Measurements from ENCODE around the gene PRKD3.
A peak's percentile ranks its signal among the peaks of the same experiment; 100 is the strongest.

Gene PRKD3

DNA sequence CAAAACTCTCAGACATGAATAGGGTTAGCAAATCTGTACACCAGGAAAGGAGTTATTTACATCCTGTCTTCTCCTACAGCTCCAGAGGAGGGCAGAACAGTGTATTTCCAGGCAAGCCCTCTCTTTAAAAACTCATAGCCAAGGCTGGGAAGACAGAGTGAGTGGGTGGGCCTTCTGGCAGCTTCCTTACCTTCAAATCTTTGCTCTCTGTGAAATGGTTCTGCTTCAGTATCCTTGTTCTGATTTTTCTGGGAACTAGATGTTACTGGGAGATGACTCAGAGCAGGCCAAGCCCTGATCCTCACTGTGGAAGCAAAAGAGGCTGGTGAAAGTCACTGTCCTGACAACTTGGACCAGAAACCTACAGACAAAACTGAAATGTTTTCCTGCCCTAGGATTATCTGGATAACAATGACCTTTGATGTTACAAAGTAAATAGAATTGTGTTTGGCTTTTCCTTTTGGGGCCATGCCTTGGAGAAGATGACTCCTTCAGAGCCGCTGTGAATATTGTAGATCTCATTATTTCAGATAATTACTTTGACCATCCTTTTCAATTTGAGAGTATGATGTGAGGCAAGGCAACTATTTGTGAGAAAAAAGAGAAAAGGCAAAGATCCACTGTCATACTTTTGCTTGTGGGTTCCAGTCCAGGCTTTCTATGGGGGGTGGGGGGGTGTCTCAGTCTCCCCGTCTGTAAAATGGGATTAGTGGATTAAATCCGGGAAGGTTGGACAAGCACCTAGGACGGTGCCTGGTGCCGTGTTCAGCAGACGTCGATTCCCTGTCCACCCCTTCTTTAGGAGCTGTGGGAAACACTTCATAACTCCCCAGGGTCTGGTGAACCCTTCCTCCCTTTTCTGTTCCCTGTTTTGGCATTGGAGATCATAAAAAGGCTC is 19.2 kb upstream of the PRKD3 start:
- no peak for DNase-seq (ENCODE audit: low read depth in 4 of 4, low spot score in 1 of 4)

DNA sequence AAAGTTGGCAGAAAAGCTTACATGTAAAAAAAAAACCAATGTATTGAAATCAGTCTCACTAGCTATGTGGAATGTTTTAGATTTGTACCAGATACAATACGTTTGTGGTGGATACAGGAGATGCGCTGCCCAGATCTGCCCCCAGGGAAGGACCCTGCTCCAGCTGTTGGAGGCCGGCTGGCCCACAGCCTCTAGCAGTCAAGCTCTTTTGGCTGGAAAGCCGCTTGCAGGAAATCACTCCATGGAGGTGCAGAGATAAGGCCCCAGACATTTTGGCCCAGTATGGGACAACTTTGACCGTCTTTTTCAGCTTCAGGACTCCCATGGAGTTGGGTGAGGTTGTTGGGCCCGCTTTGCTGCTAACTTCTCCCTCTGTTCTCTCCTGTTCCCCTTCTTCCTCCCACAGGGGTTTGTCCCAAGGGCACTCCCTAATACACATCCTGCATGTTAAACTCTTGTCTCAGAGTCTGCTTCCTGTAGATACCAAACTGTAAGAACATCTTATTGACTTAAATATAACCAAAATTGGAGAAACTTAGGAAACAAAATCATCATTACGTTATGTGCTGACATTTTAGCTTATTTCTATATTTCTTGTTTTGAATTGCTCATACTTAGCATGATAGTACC is 18.1 kb upstream of the PRKD3 start:
- DNase-seq (ENCODE audit: low read depth in 4 of 4, low spot score in 1 of 4), result no peak

DNA sequence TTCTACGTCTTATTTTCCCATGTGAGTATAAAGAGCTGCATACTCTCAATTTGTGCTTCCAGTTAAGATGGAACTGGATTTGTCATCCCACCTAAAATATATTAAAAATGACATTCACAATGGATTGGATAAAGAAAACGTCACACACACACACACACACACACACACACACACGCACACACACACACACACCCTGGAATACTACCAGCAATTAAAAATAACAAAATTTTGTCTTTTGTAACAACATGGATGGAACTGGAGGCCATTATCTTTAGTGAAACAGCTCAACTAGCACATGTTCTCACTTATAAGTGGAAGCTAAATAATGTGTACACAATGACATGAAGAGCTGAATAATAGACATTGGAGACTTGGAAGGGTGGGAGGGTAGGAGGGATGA is 16.0 kb upstream of the PRKD3 start:
- DNase-seq (ENCODE audit: low read depth in 4 of 4, low spot score in 1 of 4), result no peak

DNA sequence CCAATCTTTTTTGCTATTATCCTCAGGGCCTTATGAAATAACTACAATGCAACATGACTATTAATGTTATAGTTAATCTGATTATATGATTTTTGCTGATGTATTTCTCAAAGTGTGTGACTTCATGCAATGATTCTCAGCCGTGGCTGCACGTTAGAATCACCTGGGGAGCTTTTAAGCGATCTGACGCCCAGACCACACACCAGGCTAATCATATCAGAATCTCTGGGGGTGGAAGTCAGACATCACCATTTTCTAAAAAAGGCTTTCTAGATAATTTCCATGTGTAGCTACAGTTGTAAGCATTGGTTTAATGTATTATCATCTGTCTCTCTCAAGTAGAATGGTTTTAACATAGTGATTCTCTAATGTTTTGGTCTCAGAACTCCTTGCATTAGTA is 14.3 kb upstream of the PRKD3 start:
- no peak for DNase-seq (ENCODE audit: low read depth in 4 of 4, low spot score in 1 of 4)

DNA sequence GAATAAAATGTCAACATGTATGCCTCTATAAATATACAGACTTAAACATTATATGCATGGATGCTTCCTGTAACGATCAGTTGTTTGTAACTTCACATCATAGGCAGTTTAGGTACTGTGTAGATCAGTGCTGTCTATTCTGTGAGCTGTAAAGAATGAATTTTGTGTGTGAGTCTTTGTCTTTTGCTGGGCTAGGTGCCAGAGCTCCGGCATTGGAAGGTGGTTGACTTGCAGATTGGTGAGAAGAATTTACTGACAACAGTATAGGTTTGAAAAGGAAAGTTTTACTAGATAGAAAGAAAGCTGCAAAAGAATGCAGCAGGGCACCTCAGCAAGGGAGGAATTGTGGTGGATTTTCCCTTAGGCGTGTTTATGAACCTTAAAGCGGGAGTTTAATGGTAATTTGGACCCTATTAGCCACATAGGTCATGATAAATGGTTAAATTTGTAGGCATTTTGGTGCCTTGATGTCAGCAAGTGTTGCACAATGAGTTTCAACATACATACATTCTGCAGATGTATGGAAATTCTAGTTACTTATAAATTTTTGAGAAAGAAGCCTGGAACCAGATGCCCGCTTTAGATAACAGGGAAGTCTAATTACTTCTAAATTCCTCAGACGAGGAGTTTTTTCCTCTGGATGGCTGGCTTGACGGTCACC is 13.1 kb upstream of the PRKD3 start:
- no peak for DNase-seq (ENCODE audit: low read depth in 4 of 4, low spot score in 1 of 4)

DNA sequence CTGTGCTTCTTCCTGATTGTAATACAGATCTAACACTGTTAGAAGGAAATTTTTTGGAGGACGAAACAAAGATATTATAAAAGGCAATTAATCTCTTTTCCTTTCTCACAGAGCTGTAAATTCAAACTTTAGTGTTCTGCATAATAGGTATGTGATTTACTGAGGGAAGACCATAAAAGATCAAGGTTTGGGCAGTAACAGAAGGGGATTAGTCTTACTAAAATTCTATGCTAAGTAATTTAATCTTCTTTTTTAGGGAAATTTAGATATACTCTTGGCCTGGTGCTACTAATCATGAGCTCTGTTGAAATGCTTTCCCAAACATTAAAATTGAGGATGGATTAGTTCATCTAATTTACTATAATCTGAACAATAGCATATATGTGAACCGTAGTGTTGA is 11.0 kb upstream of the PRKD3 start:
- no peak for DNase-seq (ENCODE audit: low read depth in 4 of 4, low spot score in 1 of 4)

DNA sequence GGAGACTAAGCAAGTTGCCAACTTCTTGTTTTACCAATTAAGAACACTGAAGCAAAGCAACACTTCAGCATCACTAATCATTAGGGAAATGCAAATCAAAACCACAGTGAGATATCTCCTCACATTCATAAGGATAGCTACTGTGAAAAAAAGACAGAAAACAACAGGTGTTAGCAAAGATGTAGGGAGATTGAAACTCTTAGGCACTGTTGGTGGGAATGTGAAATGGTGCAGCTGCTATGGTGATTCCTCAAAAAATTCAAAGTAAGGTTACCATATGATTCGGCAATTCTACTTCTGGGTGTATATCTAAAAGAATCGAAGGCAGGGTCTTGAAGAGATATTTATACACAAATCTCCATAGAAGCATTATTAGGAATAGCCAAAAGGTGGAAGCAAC is 8.6 kb upstream of the PRKD3 start:
- DNase-seq (ENCODE audit: low read depth in 4 of 4, low spot score in 1 of 4), result no peak

DNA sequence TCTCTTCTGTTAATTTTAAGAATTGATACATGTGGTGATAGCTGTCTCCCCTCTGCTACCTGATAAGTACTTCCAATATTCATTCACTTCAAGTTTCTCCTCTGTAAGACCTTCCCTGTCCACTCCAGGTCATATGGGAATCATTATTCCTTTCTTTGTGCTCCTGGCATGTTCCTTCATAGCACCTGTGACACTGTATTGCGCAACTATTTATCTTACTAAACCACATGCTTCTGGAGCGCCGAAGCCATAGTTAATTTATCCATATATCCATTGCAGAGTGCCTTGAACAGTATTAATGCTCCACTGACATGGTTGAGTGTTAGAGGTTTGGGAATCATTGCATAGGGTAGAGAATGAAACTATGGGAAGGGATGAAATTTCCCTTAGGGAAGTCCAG is 7.9 kb upstream of the PRKD3 start:
- DNase-seq (ENCODE audit: low read depth in 4 of 4, low spot score in 1 of 4), result no peak

DNA sequence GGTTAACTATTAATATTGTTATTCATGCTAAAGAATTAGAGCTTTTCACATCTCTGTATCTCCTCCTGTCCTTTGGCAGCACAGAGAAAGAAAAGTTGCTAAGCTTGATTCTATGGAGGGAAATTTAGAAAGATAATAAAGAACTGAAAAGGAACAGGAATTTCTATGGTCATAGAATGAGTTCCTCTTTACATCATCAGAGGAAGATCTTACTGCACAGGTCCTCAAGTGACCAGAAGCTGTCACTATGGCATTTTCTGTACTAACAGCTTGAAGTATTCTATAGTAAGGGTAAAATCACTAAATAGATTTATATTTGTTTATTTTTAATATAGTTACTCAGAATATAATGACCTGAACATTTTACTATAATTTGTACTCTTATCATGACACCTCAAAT is 6.0 kb upstream of the PRKD3 start:
- DNase-seq (ENCODE audit: low read depth in 4 of 4, low spot score in 1 of 4), result no peak

DNA sequence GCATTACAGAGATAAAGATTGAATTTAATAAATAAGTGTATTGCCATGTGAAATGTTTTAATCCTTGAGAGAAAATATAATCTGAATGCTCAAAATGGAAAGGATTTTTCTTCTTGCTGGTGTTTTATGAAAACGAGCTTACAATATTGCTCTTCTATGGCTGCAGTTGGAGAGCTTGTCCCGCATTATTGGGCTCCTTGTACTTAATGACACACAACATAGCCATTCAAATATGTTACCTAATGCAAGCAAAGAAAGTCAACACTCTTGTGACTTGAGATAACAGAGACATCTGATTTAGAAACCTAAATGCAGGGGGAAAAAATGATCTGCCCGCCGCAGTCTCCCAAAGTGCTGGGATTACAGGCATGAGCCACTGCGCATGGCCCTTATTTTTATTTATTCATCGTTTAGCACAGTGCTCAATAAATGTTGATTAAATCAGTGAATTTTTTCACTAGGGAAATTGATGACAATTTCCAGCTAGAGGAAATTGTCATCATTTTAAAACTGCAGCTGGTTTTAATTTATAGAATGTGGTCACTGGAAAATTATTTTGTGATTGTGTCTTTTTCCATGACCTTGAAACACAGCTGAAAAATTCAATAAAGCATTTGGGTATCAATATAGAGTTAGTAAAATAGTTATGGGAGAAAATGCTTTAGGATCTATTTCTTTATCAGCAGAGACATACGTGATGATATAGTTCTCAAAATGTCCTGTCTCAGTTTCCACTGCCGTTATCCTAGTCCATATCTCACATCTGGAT is 2.4 kb upstream of the PRKD3 start:
- no peak for DNase-seq (ENCODE audit: low read depth in 4 of 4, low spot score in 1 of 4)

DNA sequence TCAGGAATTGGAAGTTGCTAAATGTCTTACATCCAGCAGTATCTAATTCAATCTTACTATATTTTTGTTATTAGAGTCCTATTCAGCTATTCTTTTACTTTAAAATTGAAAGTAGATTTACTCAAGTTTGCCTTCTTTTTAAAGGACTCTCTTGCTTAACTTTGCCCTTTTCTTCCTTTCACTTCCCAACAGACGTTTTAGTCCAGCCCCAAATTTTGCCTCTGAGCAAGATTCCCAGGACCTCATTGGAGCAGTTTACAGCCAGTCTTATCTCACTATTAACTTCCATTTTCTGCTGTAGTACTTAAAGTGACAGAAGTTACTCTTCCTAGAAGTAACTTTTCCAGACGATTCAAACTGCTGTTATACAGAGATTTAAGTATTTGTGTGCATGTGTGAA is 1.7 kb upstream of the PRKD3 start:
- DNase-seq (ENCODE audit: low read depth in 4 of 4, low spot score in 1 of 4), result no peak

DNA sequence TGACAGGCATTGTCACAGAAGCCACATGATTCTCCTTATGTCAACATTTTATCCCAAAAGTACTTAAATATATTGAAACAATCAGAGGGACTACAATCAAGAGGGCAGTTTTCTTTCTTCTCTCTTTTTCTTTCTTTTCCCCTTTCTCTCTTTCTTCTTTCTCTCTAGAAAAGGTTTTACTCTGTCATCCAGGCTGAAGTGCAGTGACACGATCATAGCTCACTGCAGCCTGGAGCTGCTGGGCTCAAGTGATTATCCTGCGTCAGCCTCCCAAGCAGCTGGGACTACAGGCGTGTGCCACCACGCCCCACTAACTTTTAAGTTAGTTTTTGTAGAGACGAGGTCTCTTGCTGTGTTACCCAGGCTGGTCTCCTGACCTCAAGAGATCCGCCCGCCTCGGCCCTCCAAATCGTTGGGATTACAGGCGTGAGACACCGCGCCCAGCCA is 1.0 kb upstream of the PRKD3 start:
- DNase-seq (ENCODE audit: low read depth in 4 of 4, low spot score in 1 of 4), result no peak

DNA sequence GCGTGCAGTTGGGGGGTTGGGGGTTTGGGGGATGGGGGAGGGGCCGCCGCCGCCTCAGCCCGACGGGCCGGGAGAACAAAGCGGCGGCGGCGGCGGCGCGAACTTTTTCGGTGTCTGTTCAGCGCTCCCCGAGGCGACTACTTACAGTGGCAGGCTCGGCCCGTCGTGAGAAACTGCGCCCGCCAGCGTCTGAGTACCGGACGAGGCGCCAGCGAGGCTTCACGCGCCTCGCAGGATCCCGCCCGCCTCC is 172 bp downstream of the PRKD3 start:
- peak in 1 of 4 experiments; percentile 43 for DNase-seq (ENCODE audit: low read depth in 4 of 4, low spot score in 1 of 4)

DNA sequence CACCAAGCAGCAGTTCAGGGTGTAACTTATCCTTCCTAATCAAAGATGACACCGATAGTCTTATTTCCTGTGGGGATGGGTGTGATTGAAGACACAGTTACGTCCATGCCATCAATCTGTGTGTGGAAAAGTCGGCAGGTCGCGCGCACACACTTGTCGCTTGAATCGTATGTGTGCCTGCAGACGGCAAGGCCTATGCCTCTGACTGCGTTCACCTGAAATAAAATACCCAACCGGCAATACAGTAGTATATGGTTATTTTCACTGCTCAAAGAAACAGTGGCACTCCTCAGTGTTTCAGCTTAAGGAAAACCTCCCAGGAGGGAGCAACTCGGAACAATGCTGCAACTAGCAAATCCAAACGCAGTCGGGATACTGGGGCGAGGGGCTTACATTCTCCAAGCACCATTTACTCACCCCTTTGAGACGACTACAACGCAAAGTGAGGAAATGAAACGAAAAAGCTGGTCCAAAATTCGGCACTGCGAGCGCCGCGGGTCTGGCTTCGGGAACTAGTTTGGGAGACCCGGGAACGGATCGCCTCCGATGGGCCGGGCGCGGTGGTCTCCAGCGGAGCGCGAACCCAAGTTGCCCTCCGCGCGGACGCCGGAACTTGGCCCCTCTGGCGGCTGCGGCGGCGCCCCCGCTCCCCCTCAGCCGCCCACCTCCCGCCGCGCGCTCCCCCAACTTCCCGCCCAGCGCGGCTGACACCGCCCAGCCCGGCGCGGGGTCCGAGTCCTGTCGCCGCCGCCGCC is 675 bp downstream of the PRKD3 start:
- DNase-seq (ENCODE audit: low read depth in 4 of 4, low spot score in 1 of 4), result peak in 2 of 4 experiments; percentile 10 to 16

DNA sequence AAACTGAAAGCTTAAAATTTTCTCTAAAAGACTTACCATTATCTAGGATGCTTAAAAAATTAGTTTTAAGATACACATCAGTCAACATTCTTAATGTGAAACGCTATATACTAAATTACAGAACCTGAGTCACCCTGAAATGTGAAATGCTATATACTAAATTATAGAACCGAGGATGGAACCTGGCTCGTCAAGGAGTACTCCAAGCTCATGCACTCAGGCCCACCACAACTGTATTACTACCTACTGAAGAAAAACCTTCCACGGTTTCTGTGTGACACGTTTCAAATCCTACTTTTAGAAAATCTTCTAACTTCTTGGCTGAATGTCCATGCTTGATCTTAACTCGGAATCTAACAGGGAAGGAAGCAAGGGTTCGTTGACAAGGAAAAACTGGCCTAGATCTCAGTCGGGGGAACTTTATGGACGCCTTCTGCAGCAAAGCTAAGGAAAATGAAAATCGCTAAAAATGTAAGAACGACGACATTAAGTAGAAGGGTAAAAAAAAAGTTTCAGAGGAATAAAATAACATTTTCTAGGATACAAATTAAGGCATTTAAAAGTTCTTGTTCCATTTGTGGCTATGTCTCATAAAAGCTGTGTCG is 1.4 kb downstream of the PRKD3 start:
- DNase-seq (ENCODE audit: low read depth in 4 of 4, low spot score in 1 of 4), result no peak

DNA sequence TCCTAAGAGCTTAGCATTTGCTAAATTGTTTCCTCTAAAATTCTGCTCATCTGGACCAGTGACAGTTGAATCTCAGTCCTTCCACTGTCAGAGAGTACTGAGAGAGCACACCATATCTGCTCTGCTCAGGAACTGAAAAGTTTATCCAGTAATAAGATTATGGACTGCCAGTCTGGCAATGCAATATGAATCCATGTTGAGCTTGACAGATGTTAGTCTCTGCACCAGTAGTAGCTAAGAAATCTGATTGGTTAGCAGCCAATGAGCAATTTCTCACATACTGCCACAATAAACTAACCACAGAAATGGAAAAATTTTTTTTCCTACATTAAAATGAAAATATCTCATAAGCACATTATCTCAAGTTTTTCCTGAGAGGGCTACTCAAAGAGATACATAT is 2.3 kb downstream of the PRKD3 start:
- no peak for DNase-seq (ENCODE audit: low read depth in 4 of 4, low spot score in 1 of 4)

DNA sequence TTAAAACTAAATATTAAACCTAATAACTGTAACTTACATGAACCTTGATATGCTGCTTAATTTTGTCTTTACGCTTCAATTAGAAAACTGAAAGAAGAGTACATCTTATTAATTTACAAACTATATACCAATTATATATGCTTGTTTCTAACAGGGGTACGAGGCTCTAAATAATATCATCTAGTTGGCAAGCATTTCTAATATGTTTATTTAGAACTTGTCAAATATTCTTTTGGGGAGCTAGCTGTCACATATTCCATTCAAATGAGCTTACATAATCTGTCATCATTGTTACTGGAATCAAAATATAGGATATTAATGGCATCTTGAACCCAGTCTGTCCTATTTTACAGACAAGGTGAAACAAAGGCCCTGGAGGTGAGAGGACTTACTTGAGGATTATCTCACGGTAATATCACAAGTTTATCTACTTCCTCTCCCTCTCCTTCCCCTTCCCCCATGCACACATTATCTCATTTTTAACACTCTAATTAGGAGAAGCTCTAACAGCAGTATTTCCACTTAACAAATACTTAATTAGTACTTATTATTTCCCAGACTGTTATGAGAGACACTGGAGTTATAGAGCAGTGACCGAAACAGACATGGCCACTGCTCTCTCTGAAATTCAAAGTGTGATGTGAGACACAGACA is 3.5 kb downstream of the PRKD3 start:
- no peak for DNase-seq (ENCODE audit: low read depth in 4 of 4, low spot score in 1 of 4)

DNA sequence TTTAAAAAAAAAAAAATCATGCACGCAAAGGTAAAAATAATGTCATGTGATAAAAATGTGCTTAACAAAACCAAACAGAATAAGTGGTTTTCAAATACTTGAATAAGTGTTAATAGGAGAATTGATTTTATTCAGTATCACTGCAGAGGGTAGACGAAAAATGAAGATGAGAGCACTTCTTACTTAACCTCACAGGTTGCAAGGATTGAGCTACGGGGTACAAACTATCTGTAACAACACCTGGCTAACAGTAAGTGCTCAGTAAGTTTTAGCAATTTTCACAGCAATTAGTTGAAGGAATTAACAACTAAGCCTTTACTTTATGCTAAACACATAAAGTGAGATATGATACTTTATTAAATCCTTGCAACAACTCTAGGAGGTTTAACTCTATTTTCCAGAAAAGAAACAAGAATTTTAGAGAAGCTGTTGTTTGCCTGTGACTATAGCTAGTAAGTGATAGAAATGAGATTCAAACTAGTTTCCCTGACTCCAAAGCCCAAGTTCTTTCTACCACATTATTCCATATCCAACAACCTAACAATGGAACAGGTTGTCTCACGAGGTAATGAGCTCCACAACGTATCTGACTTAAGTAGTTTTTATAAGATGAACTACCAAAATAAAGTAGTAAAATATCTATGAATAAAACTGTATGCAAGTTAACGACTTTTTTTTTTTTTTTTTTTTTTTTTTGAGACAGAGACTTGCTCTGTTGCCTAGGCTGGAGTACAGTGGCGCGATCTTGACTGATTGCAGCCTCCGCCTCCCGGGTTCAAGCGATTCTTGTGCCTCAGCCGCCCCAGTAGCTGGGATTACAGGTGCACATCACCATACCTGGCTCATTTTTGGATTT is 4.7 kb downstream of the PRKD3 start:
- no peak for DNase-seq (ENCODE audit: low read depth in 4 of 4, low spot score in 1 of 4)

DNA sequence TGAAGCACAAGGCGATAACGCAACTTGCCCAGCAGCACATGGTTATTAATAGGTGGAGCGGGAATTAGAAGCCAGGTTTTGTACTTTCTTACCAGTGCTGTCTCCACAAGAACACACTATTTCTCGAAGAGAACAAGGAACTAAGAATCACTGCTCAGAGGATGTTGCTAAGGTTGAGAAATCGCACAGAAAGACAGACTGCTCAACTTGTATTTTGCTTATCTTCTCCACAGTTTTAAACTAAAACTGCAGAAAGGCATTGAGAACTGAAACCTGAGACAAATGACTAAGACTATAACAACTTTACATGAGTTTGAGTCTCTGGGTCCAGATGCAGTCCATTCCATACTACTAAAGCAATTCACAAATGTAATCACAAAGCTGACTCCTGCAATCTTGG is 6.2 kb downstream of the PRKD3 start:
- DNase-seq (ENCODE audit: low read depth in 4 of 4, low spot score in 1 of 4), result no peak

Data from stimulated activated CD4-positive, alpha-beta T cell treated with anti-CD3 and anti-CD28 coated beads, Interleukin-1b, Interleukin-23, amount 100 ng/mL, for 24 hours (primary cell).